ENCODE measurements around the gene IL1RN.
A peak's percentile ranks its signal among the peaks of the same experiment; 100 is the strongest.

The IL1RN gene

GRCh38 chr2:113124984-113125855 is 2.2 kb upstream of the IL1RN start:
- no peak for DNase-seq (ENCODE audit: low read depth, low spot score)
- peak overlapping the region; percentile 95 for H3K27ac ChIP-seq

DNA sequence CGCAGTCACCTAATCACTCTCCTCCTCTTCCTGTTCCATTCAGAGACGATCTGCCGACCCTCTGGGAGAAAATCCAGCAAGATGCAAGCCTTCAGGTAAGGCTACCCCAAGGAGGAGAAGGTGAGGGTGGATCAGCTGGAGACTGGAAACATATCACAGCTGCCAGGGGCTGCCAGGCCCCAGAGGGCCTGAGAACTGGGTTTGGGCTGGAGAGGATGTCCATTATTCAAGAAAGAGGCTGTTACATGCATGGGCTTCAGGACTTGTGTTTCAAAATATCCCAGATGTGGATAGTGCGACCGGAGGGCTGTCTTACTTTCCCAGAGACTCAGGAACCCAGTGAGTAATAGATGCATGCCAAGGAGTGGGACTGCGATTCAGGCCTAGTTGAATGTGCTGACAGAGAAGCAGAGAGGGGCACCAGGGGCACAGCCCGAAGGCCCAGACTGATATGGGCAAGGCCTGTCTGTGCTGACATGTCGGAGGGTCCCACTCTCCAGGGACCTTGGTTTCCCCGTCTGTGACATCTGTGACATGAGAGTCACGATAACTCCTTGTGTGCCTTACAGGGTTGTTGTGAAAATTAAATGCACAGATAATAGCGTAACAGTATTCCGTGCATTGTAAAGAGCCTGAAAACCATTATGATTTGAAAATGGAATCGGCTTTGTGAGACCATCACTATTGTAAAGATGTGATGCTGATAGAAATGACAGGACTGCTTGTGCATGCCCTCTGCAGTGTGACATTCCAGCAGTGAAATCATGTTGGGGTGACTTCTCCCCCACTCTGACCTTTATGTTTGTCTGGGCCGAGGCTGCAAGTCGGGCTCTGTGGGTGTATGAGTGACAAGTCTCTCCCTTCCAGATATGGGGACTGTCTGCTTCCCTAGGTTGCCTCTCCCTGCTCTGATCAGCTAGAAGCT is 510 bp downstream of the IL1RN start:
- no peak for DNase-seq (ENCODE audit: low read depth, low spot score)
- no peak overlapping the region for H3K27ac ChIP-seq

DNA sequence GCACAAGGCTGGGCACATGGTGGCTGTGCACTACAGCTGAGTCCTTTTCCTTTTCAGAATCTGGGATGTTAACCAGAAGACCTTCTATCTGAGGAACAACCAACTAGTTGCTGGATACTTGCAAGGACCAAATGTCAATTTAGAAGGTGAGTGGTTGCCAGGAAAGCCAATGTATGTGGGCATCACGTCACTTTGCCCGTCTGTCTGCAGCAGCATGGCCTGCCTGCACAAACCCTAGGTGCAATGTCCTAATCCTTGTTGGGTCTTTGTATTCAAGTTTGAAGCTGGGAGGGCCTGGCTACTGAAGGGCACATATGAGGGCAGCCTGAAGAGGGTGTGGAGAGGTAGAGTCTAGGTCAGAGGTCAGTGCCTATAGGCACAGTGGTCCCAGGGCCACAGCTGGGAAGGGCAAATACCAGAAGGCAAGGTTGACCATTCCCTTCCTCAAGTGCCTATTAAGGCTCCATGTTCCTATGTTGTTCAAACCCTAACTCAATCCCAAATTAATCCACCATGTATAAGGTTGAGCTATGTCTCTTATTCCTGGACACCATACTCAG is 2.2 kb downstream of the IL1RN start:
- DNase-seq (ENCODE audit: low read depth, low spot score) = no peak
- no peak overlapping the region for H3K27ac ChIP-seq

GRCh38 chr2:113131352-113132185 is 4.2 kb downstream of the IL1RN start:
- no peak overlapping the region for H3K27ac ChIP-seq
- DNase-seq (ENCODE audit: low read depth, low spot score) = no peak

- no peak overlapping the region for H3K27ac ChIP-seq
- DNase-seq (ENCODE audit: low read depth, low spot score) = no peak
These were observed 5.1 kb downstream of the IL1RN start for GRCh38 chr2:113132414-113133021.

DNA sequence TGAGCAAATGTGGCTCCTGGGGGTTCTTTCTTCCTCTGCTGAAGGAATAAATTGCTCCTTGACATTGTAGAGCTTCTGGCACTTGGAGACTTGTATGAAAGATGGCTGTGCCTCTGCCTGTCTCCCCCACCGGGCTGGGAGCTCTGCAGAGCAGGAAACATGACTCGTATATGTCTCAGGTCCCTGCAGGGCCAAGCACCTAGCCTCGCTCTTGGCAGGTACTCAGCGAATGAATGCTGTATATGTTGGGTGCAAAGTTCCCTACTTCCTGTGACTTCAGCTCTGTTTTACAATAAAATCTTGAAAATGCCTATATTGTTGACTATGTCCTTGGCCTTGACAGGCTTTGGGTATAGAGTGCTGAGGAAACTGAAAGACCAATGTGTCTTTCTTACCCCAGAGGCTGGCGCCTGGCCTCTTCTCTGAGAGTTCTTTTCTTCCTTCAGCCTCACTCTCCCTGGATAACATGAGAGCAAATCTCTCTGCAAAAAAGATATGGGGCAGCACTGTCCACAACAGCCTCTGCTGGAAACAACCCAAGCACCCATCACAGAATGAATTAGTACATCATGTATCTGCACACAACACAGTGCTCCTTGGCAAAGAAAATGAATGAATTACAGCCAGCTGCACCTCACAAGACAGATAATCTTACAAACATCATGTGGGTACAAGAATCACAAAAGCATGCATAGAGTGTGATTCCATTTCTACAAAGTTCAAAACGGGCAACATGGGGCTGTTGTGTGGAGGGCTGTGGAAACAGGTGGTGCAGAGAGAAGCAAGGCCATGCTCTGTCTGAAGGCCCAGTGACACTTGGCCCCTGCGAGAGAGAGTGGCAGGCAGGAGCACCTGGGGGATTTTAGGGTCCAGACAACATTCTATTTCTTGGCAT is 6.6 kb downstream of the IL1RN start:
- DNase-seq (ENCODE audit: low read depth, low spot score) = no peak
- H3K27ac ChIP-seq = peak overlapping the region; percentile 45

DNA sequence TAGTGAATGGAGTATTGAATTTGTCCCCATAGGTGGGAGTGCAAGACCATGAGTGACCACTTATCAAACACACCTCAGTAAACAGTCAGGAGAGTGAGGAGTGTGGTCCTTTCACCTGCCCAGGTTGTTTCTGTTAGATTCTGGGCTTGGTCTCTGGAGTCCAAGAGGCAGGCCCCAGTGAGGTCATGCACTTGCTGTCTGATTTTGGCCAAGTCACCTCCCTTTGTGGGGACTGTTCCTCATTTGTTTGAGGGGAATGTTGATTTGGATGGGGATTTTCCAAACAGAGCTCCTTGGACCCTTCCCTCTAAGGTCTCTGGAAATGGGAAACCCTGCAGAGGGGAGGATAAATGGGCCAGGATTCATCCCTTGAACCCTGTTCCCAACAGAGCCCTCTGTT is 7.3 kb downstream of the IL1RN start:
- peak overlapping the region; percentile 11 for H3K27ac ChIP-seq
- no peak for DNase-seq (ENCODE audit: low read depth, low spot score)

DNA sequence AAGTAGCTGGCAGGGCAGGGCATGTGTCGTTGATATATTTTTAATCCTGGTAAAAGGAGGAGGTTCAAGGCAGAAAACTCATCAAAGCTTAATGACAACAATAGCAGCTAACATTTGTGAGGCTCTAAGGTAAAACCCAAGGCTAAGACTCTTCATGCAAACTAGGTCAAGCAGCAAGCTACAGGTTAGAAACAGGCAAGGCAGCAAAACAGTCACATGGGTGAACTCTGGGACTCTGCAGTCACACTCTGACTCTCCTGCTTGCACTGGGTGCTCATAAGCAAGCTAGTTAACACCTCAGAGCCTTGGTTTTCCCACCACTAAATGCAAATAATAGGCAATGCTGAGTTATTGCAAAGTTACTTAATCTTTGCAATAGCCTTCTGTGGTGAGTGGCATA is 7.9 kb downstream of the IL1RN start:
- peak overlapping the region; percentile 11 for H3K27ac ChIP-seq
- no peak for DNase-seq (ENCODE audit: low read depth, low spot score)

DNA sequence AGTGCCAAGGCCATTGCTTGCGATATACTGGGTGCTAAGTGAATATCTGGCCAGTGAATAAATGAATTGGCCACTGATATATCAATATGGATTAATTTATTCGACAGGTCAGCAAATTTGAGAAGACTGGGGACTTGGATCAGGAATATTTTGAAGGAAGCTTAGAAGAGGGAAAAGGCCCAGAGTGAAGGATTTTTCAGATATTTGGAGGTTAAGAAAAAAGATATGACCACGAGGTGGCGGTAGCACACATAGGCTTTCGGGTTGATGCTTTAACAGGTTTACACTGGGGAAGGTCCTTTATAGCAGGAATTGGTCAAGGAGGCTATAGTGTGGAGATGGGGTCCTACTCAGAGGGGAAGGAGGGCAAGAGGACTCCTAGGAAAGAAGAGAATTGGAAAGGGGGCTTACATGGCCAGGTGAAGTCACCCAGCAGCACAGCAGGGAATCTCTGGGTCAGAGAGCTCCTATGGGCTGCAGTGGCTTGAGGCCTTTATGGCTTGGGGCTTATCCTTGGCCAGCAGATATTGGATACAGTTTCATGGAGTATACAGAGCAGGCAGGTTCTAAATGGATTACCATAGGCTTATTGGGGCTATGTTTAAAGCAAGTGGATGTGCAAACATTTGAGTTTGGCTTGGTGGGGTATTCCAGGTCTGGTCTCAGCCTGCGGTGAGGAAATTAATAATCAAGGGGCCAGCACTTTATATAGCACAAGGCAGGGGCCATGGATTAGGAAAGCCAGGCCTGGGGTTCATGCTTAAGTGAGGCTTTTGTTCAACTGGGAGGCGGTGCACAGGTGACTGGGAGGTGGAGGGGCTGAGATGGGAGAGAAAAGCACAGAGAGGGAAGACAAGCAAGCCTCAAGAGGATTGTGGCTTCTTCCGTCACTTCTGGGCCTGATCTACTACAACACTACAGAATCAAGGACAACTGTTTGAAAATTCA is 9.7 kb downstream of the IL1RN start:
- H3K27ac ChIP-seq = peak overlapping the region; percentile 23
- DNase-seq (ENCODE audit: low read depth, low spot score) = no peak

- DNase-seq (ENCODE audit: low read depth, low spot score) = no peak
These were observed 10.4 kb downstream of the IL1RN start for GRCh38 chr2:113137827-113138226.

DNA sequence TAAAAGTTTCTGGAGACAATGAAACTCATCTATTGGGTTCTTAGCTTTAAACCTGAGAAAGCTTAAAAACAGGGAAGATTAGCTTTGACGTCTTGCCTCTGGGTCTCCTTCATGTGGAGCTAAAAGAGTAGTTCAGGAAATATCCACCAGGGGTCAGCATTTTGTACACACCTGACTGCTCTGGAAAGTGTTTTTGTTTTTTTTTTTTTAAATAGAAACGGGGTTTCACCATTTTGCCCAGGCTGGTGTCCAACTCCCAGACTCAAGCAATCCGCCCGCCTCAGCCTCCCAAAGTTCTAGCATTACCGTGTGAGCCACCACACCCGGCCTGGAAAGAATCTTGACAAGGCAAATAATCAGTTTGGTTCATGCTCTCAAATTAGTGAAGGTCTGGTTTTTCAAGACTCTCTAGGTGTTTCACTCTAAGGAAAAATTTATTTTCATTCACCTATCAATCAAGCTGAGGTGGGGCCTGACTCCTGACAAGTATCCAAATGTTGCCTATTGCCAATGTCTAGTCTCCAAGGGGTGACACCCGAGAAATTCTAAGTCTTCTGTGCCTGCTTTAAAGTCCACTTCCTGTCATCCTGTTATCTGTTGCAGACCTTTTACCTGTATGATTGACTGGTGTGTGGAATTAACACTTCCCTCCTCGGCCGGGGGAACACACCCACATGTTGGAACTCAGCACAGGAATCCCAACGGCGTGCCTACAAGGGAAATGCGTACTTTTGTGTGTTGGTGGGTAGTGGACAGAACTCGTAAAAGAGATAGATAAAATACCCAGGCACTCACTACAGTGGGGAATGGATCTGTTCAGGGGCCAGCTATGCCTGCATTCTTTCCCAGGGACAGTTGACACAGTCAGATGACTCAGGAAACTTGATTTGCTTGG is 11.3 kb downstream of the IL1RN start:
- H3K27ac ChIP-seq = peak overlapping the region; percentile 8

More at GRCh38 chr2:113137827-113138226, 10.4 kb downstream of the IL1RN start:
- H3K27ac ChIP-seq = no peak overlapping the region

GRCh38 chr2:113141451-113141850 is 14.1 kb downstream of the IL1RN start:
- no peak overlapping the region for H3K27ac ChIP-seq
- no peak for DNase-seq (ENCODE audit: low read depth, low spot score)

More for the DNA sequence above, 11.3 kb downstream of the IL1RN start:
- DNase-seq (ENCODE audit: low read depth, low spot score) = no peak

GRCh38 chr2:113142290-113142689 is 14.9 kb downstream of the IL1RN start:
- DNase-seq (ENCODE audit: low read depth, low spot score) = no peak
- H3K27ac ChIP-seq = no peak overlapping the region

DNA sequence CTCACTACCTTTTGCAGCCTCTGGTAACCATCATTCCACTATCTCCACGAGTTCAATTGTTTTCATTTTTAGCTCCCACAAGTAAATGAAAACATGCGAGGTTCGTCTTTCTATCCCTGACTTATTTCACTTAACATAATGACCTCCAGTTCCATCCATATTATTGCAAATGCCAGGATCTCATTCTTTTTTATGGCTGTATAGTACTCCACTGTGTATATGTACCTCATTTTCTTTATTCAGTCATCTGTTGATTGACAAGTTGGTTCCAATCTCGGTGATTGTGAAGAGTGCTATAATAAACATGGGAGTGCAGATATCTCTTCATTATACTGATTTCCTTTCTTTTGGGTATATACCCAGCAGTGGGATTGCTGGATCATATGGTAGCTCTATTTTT is 16.9 kb downstream of the IL1RN start:
- no peak overlapping the region for H3K27ac ChIP-seq

DNA sequence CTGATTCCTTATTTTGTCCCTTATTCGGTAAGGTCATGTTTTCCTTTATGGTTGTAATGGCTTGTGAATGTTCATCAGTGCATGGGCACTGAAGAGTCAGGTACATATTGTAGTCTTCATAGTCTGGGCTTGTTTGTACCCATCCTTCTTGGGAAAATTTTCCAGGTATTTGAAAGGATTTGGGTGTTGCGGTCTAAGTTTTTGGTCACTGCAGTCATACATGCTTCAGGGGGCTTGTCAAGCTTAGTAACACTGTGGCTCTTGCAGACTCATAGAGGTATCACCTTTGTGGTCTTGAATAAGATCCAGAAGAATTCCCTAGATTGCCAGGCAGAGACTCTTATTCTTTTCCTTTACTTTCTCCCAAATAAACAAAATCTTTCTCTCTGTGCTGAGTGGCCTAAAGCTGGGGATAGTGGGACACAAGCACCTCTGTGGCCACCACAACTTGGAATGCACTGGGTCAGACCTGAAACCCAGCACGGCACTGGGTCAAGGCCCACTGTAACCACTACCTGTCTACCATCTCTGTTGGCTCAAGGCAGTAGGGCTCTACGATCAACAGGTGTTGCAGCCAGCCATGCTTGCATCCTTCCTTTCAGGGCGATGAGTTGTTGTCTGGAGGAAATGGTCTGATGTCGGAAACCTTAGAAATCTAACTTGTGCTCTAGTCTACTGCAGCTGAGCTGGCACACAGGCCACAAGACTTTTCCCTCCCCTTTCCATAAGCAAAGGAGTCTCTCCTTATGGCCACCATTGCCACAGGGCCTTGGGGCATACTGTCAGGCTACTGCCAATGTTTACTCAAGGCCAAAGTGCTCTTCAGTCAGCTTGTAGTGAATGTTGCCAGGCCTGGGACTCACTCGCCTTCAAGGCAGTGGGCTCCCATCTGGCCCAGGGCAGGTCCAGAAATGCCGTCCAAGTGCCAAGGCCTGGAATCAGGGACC is 21.5 kb downstream of the IL1RN start:
- H3K27ac ChIP-seq = no peak overlapping the region

More for the DNA sequence above, 16.9 kb downstream of the IL1RN start:
- DNase-seq (ENCODE audit: low read depth, low spot score) = no peak

More for the DNA sequence above, 21.5 kb downstream of the IL1RN start:
- no peak for DNase-seq (ENCODE audit: low read depth, low spot score)

Data from epithelial cell of prostate (primary cell).